ENCODE measurements around the gene HSD11B1L. TPM values are rescaled to one million over a fixed set of nuclear protein-coding genes. Genes with fewer than 3 reads are reported as not detected.
"Not testable (repeated sequence)": the region's sequence is repeated elsewhere in the genome, so short reads cannot be mapped to it uniquely, and the experiment has no call there.

HSD11B1L gene
- total RNA-seq, 1 donor, result 6.5 TPM

- no peak for DNase-seq (ENCODE audit: low read depth)
- H3K4me3 ChIP-seq (ENCODE audit: low read depth, low read length), result no peak overlapping the region
- TF ChIP-seq CTCF (IDR thresholded peaks at IDR 0.05; ENCODE audit: insufficient read depth, low read depth, low read length), result no peak
Observed at GRCh38 chr19:5700455-5701092, 19.7 kb downstream of the HSD11B1L start.

- DNase-seq (ENCODE audit: low read depth), result not testable (repeated sequence)
Observed at GRCh38 chr19:5702053-5702410, 21.2 kb downstream of the HSD11B1L start.

GRCh38 chr19:5703819-5704818 lies 23.3 kb downstream of the HSD11B1L start:
- no peak for TF ChIP-seq CTCF (IDR thresholded peaks at IDR 0.05; ENCODE audit: insufficient read depth, low read depth, low read length)
- DNase-seq (ENCODE audit: low read depth), result no peak
- no peak overlapping the region for H3K4me3 ChIP-seq (ENCODE audit: low read depth, low read length)

More at GRCh38 chr19:5702053-5702410, 21.2 kb downstream of the HSD11B1L start:
- not testable (repeated sequence) for H3K4me3 ChIP-seq (ENCODE audit: low read depth, low read length)

GRCh38 chr19:5705552-5705951 lies 24.7 kb downstream of the HSD11B1L start:
- no peak for DNase-seq (ENCODE audit: low read depth)
- H3K4me3 ChIP-seq (ENCODE audit: low read depth, low read length), result no peak overlapping the region
- no peak for TF ChIP-seq CTCF (IDR thresholded peaks at IDR 0.05; ENCODE audit: insufficient read depth, low read depth, low read length)

GRCh38 chr19:5706876-5707573 lies 26.2 kb downstream of the HSD11B1L start:
- DNase-seq (ENCODE audit: low read depth), result no peak
- no peak overlapping the region for H3K4me3 ChIP-seq (ENCODE audit: low read depth, low read length)
- no peak for TF ChIP-seq CTCF (IDR thresholded peaks at IDR 0.05; ENCODE audit: insufficient read depth, low read depth, low read length)

- TF ChIP-seq CTCF (IDR thresholded peaks at IDR 0.05; ENCODE audit: insufficient read depth, low read depth, low read length), result no peak
- H3K4me3 ChIP-seq (ENCODE audit: low read depth, low read length), result no peak overlapping the region
- no peak for DNase-seq (ENCODE audit: low read depth)
Observed at GRCh38 chr19:5707576-5708575, 27.0 kb downstream of the HSD11B1L start.
